T-cell (primary cell): ENCODE data around the gene FMO5. TPM values are rescaled to one million over a fixed set of nuclear protein-coding genes. Genes with fewer than 3 reads are reported as not detected.

ENCODE experiments used
- ATAC-seq, 4 experiments: fragments of 200-7000 bp in 3 of 4; fragments of 150-1000 bp in 1 of 4; cut with Tn5 transposase; replicated peaks in 1 of 4; 1 replicate in 3 of 4; 2 replicates in 1 of 4; pipeline ENCODE4 v1.10.0; 2021; ENCODE audit warnings: moderate library complexity in 3 of 4, mild to moderate bottlenecking in 2 of 4, moderate number of reproducible peaks in 1 of 4
- CTCF ChIA-PET, 2 donors: fragments of 300-600 bp; sonication (Branson Sonifier 250); formaldehyde crosslinking; loops; one replicate each; lab custom pipeline; 2022; ENCODE audit warnings: antibody characterized with exemption in 2 of 2; lab: Charles Lee
- POLR2A ChIA-PET, 2 donors: fragments of 300-600 bp; sonication (Branson Sonifier 250); formaldehyde crosslinking; loops; one replicate each; lab custom pipeline; 2022; ENCODE audit warnings: antibody characterized with exemption in 2 of 2; lab: Charles Lee
- DNase-seq, 35 experiments: peaks; one replicate each; pipeline versions ENCODE4 v3.0.0 to v3.0.0-alpha.2; 2013 to 2023
- H3K27ac ChIP-seq: one replicate; pipeline ENCODE4 v1.5.1; 2013; ENCODE audit warnings: low read length
- H3K27me3 ChIP-seq, 2 experiments: replicated peaks in 1 of 2; 1 replicate in 1 of 2; 2 replicates in 1 of 2; pipeline versions ENCODE4 v1.6.1 to v1.7.0; 2013; ENCODE audit warnings: low read length in 1 of 2, mixed read lengths in 1 of 2; ENCODE audit not compliant: control insufficient read depth in 2 of 2, insufficient read depth in 2 of 2; ENCODE audit errors: extremely low read depth in 1 of 2
- H3K36me3 ChIP-seq, 2 donors: 1 replicate in 1 of 2; 2 replicates in 1 of 2; pipeline versions ENCODE4 v1.6.1 to v1.7.0; 2013; ENCODE audit warnings: low read length in 1 of 2; ENCODE audit not compliant: control insufficient read depth in 2 of 2, insufficient read depth in 1 of 2; ENCODE audit errors: extremely low read depth in 1 of 2
- H3K4me1 ChIP-seq, 2 experiments: 1 replicate in 1 of 2; 2 replicates in 1 of 2; pipeline versions ENCODE4 v1.6.1 to v1.7.0; 2013; ENCODE audit warnings: low read length in 2 of 2, mixed read lengths in 1 of 2; ENCODE audit not compliant: insufficient read depth in 2 of 2, control insufficient read depth in 1 of 2; ENCODE audit errors: extremely low read depth in 1 of 2
- H3K4me3 ChIP-seq, 2 donors: 1 replicate in 1 of 2; 2 replicates in 1 of 2; pipeline versions ENCODE4 v1.5.1 to v1.7.0; 2013; ENCODE audit warnings: mild to moderate bottlenecking in 2 of 2, low read length in 1 of 2, moderate library complexity in 1 of 2; ENCODE audit not compliant: control insufficient read depth in 1 of 2; ENCODE audit errors: extremely low read depth in 1 of 2
- H3K9me3 ChIP-seq: 2 replicates; pipeline ENCODE4 v1.7.0; 2013
- H3K27ac Mint-ChIP-seq, 2 donors: one replicate each; pipeline ENCODE4 v1.8.0; 2020 to 2021; ENCODE audit warnings: mild to moderate bottlenecking in 2 of 2, mixed read lengths in 2 of 2
- H3K27me3 Mint-ChIP-seq, 2 donors: one replicate each; pipeline ENCODE4 v1.8.0; 2021 to 2022; ENCODE audit warnings: mixed read lengths in 2 of 2
- H3K36me3 Mint-ChIP-seq: one replicate; pipeline ENCODE4 v1.8.0; 2021; ENCODE audit warnings: mixed read lengths
- H3K4me1 Mint-ChIP-seq, 3 donors: one replicate each; pipeline ENCODE4 v1.8.0; 2020 to 2022; ENCODE audit warnings: mixed read lengths in 3 of 3, mild to moderate bottlenecking in 1 of 3
- H3K4me3 Mint-ChIP-seq, 3 donors: one replicate each; pipeline ENCODE4 v1.8.0; 2020 to 2022; ENCODE audit warnings: mild to moderate bottlenecking in 3 of 3, mixed read lengths in 3 of 3, moderate library complexity in 3 of 3
- H3K9me3 Mint-ChIP-seq, 3 donors: one replicate each; pipeline ENCODE4 v1.8.0; 2020 to 2022; ENCODE audit warnings: mixed read lengths in 3 of 3
- WGBS: methylation state at CpG from one replicate; pipeline ENCODE4 v1.1.5; 2013; ENCODE audit warnings: missing lambda C conversion rate; ENCODE audit not compliant: insufficient coverage; 5-methylcytosine and 5-hydroxymethylcytosine counted together
- total RNA-seq, 35 experiments: library from RNA in 6 of 35; stranded (reverse) in 6 of 35; fragments of 120-200 nt in 1 of 35; gene quantifications; one replicate each; pipeline versions ENCODE4 v1.2.1 to v1.2.4 and lab custom pipeline; 2013 to 2026

Gene FMO5
- total RNA-seq, 5 donors from 2014 or later (not counting 1 experiment from before 2014, with no cell fraction given) = 0.23 to 1.4 (median 0.95) TPM

DNA sequence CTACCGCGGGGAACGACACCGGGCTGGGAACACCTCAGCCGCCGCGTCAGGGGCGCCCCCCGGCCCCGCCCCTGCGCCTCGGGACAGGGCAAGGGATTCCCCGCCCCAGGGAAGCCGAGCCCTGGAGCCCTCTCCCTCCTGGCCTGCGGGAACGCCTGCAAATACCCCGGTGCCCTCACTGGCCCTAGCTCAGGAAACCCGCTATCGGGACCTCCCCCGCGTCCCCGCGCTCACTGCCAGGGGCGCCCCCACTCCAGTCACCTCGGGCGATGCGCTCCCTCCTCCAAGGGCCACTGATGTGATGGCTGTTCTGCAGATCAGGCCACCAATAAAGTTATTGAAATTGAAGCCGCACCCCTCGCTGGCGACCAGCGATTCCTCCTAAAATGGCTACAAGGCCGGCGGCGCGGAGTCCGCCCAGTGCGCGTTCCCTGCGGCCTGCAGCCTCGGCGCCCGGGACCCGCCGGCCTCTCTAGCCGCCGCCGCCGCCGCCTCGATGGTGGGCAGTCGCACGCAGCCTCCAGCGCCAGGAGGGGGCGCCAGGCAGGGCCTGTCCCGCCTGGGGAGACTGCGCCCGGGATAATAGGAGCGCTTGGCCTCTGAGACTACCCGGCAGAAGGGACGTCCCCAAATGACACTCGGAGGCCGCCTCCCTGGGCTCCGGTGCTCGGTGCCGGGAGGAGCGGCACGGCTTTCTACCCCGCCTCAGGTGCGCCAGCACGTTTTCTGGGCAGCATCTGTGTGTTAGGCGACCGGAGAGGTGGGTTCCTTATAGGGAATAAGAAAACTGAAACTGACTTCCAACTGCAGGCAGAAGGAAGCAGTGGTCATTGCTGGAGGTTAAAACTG is 52.7 kb downstream of the FMO5 start, which contains the start of gene PRKAB2:
TSS of gene PRKAB2 (minus strand) at position 303 of the 849 bp plus-strand sequence. CDS start 326 bp downstream, outside the sequence.
- no peaks in the 10 kb centered on the region for H3K27me3 ChIP-seq
- peaks cover 0 to 2% of the 10 kb centered on the region in 2 donors for H3K27me3 Mint-ChIP-seq
- H3K36me3 Mint-ChIP-seq = peaks cover 15% of the 10 kb centered on the region
- POLR2A ChIA-PET = no interaction called here
- H3K4me1 Mint-ChIP-seq = peaks cover 36 to 46% (median 45%) of the 10 kb centered on the region in 3 donors
- H3K36me3 ChIP-seq = peaks cover 0 to under 1% of the 10 kb centered on the region in 2 donors
- peak within 1 kb of the TSS; percentile 78 for H3K27ac ChIP-seq
- WGBS = under 1% methylated on average over 70 of the region's 72 CpGs
- H3K27ac Mint-ChIP-seq = peak within 1 kb of the TSS; percentile 96 to 97
- peak within 1 kb of the TSS; percentile 97 to 99 (median 97) for H3K4me3 Mint-ChIP-seq
- peak; percentile 48 to 93 (median 71) for DNase-seq
- no peaks in the 10 kb centered on the region for H3K9me3 ChIP-seq
- peak; percentile 82 to 92 (median 88) for ATAC-seq
- H3K9me3 Mint-ChIP-seq = peaks cover 0 to 4% (median 0%) of the 10 kb centered on the region in 3 donors
- H3K4me1 ChIP-seq = peaks cover 11 to 18% of the 10 kb centered on the region in 2 experiments
- CTCF ChIA-PET = interaction anchor here (0.8 to 1.0 kb wide), 4 partner anchors 8 to 71 kb away, joined by 3 to 11 read pairs (median 4); partner anchors contain the start of gene CHD1L (in 2 of the 2)
- peak within 1 kb of the TSS; percentile 62 to 90 for H3K4me3 ChIP-seq

DNA sequence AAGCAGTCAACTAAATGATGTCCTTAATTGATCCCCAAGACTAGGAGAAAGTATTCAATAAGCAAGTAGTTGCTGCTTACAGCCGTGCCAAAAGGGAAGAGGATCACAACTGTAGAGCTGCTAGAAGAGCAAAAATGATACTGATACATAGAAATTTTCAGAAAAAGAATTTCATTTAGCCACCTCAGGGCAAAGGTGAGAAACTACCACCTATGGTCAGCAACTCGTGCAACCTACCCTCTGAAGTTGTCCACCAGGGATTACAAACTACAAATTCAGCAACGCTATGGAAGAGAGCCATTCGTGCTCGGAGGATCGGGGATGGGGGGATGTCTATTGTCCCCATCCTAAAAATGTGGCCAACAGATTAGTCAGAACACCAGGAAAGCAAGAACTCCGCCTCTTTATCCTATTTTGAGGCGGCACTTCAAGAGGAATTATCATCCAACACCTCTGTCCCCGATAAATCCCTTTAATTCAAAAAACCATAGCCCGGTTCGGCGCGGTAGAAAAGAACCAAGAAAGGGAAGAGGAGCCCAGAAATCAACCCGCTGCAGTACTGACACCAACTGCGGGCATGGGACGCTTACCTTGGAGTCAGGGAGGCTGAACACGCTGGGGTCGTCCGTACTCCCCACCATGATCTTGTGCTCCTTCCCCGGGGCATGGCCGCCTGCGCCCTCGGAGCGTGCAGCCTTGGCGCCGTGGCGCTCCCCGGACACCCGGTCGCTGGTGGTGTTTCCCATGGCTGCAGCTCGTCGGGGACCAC is 53.6 kb downstream of the FMO5 start:
- Histone ChIP-seq H3K27ac (peak overlapping the region; percentile 53), H3K27me3 (no peaks in the 10 kb centered on the region), H3K9me3 (no peaks in the 10 kb centered on the region), H3K4me1 (peaks cover 11 to 18% of the 10 kb centered on the region in 2 experiments), H3K4me3 (peak overlapping the region; percentile 62 to 90), H3K36me3 (peaks cover 0 to 8% of the 10 kb centered on the region in 2 donors)
- H3K27ac Mint-ChIP-seq = peak overlapping the region; percentile 68 to 82
- CTCF ChIA-PET = interaction anchor here in 1 of 2 donors (0.9 kb wide), 1 partner anchor 72 kb away, joined by 4 read pairs; no protein-coding TSS in a partner anchor
- peak overlapping the region; percentile 97 to 99 (median 97) for H3K4me3 Mint-ChIP-seq
- H3K36me3 Mint-ChIP-seq = peaks cover 17% of the 10 kb centered on the region
- POLR2A ChIA-PET = no interaction called here
- DNase-seq (peak in 5 of 35 experiments; percentile 1 to 27 (median 20)), ATAC-seq (no peak)
- no peaks in the 10 kb centered on the region for H3K9me3 Mint-ChIP-seq
- peaks cover 36 to 46% (median 43%) of the 10 kb centered on the region in 3 donors for H3K4me1 Mint-ChIP-seq
- H3K27me3 Mint-ChIP-seq = no peaks in the 10 kb centered on the region
- under 1% methylated on average over 26 of the region's 32 CpGs for WGBS

DNA sequence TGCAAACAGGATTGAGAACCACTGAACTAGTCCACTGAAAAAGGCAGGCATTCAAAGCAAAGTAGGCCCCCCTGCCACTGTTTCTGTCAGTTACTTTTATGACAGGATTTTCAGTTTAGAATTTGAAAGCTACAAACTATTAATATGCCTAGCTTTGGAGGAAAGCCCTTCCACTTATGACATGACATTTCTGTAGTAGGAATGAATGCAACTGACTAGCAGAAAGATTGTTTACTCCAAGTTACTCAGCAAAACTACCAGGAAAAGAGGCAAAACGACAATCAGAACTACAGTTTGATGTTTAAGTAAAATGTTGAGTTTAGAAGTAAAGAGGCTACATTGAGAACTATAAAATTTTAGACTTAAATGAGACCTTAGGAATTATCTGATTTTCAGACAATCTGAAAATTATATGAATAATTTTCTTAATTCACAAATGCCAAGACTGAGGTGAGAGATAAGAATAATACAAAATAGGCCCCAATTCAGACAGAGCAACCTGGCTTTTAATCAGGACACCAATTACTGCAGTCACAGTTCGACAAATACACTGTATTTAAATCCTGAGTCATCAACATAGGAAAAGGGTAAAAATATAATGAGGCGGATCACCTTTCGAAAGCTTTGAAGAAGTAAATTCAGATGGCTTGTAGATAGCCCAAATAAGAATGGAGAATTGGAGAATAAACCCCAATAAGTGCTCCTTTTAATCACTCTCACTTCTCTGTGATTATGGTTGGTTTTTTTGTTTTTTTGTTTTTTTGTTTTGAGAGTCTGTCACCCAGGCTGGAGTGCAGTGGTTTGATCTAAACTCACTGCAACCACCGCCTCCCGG is 55.1 kb downstream of the FMO5 start:
- Mint-ChIP-seq H3K36me3 (peaks cover 19% of the 10 kb centered on the region), H3K9me3 (no peaks in the 10 kb centered on the region), H3K4me1 (peaks cover 36 to 46% (median 36%) of the 10 kb centered on the region in 3 donors), H3K27me3 (no peaks in the 10 kb centered on the region), H3K27ac (peak overlapping the region in 1 of 2 donors; percentile 39), H3K4me3 (peak overlapping the region; percentile 31 to 99 (median 97))
- H3K36me3 ChIP-seq = peaks cover 0 to 22% of the 10 kb centered on the region in 2 donors
- no peak overlapping the region for H3K27ac ChIP-seq
- WGBS = no CpG with 5 or more reads among the region's 6 CpGs
- peaks cover 11 to 18% of the 10 kb centered on the region in 2 experiments for H3K4me1 ChIP-seq
- no peak overlapping the region for H3K4me3 ChIP-seq
- DNase-seq (no peak), ATAC-seq (no peak)
- CTCF ChIA-PET = interaction anchor here in 1 of 2 donors (0.9 to 1.6 kb wide), 2 partner anchors 73 to 74 kb away, joined by 4 to 7 read pairs; no protein-coding TSS in a partner anchor
- H3K9me3 ChIP-seq = no peaks in the 10 kb centered on the region
- POLR2A ChIA-PET = no interaction called here
- H3K27me3 ChIP-seq = no peaks in the 10 kb centered on the region

DNA sequence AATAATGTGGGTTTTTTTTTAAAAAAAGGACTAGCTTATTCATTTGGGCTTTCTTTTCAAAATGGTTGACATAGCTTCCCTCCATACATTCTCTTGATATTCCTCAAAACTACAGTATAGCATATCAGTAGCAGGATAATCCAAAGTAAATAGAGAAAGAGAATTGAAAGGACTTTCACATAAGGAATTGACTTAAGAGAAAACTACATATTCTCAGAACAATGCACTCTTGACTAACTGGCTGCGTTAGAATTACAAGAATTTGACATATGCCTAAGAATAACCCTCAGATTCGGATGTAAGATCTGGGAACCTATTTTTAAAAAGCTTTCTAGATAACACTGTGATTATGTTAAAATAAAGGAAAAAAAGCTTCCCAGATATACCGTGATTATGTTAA is 56.0 kb downstream of the FMO5 start:
- H3K4me1 Mint-ChIP-seq = peaks cover 31 to 43% (median 36%) of the 10 kb centered on the region in 3 donors
- H3K36me3 Mint-ChIP-seq = peaks cover 19% of the 10 kb centered on the region
- H3K36me3 ChIP-seq = peaks cover 0 to 22% of the 10 kb centered on the region in 2 donors
- H3K9me3 Mint-ChIP-seq = no peaks in the 10 kb centered on the region
- no peaks in the 10 kb centered on the region for H3K27me3 Mint-ChIP-seq
- H3K4me3 ChIP-seq = no peak overlapping the region
- H3K27me3 ChIP-seq = no peaks in the 10 kb centered on the region
- ChIA-PET POLR2A (no interaction called here), CTCF (interaction anchor here in 1 of 2 donors (1.5 to 1.6 kb wide), 2 partner anchors 73 to 74 kb away, joined by 4 to 7 read pairs; partner anchors contain the start of gene CHD1L)
- H3K4me1 ChIP-seq = peaks cover 11 to 18% of the 10 kb centered on the region in 2 experiments
- no peak overlapping the region for H3K27ac ChIP-seq
- no peak for DNase-seq
- no peak overlapping the region for H3K4me3 Mint-ChIP-seq
- H3K27ac Mint-ChIP-seq = no peak overlapping the region
- ATAC-seq = no peak
- H3K9me3 ChIP-seq = no peaks in the 10 kb centered on the region
- WGBS = no CpG with 5 or more reads among the region's 3 CpGs

DNA sequence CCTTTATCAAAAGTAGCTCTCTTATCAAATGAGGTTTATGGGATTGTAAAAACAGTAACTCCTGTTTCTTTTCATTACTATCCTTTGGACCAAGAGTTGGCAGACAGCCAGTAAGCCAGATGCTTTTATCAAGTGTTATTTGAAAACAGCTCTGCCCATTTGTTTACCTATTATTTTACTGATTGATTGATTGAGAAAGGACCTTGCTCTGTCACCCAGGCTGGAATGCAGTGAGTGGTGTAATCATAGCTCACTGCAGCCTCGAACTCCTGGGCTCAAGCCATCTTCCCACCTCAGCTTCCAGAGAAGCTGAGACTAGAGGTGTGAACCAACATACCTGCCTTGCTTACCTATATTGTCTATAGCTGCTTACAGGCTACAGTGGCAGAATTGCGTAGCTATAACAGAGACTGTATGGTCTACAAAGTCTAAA is 56.5 kb downstream of the FMO5 start:
- no peak for DNase-seq
- H3K27ac Mint-ChIP-seq = no peak overlapping the region
- peaks cover 8 to 18% of the 10 kb centered on the region in 2 experiments for H3K4me1 ChIP-seq
- H3K27ac ChIP-seq = no peak overlapping the region
- H3K27me3 Mint-ChIP-seq = no peaks in the 10 kb centered on the region
- no peaks in the 10 kb centered on the region for H3K9me3 Mint-ChIP-seq
- H3K4me3 ChIP-seq = no peak overlapping the region
- H3K4me3 Mint-ChIP-seq = no peak overlapping the region
- POLR2A ChIA-PET = no interaction called here
- CTCF ChIA-PET = interaction anchor here in 1 of 2 donors (0.8 to 1.6 kb wide), 3 partner anchors 71 to 75 kb away, joined by 3 to 7 read pairs (median 4); partner anchors contain the start of gene CHD1L
- no peak for ATAC-seq
- peaks cover 0 to 22% of the 10 kb centered on the region in 2 donors for H3K36me3 ChIP-seq
- no peaks in the 10 kb centered on the region for H3K27me3 ChIP-seq
- H3K36me3 Mint-ChIP-seq = peaks cover 22% of the 10 kb centered on the region
- peaks cover 29 to 38% (median 33%) of the 10 kb centered on the region in 3 donors for H3K4me1 Mint-ChIP-seq
- 100% methylated on average over 1 of the region's 2 CpGs for WGBS
- no peaks in the 10 kb centered on the region for H3K9me3 ChIP-seq
